GM23338 (cell line): Measurements from ENCODE around the gene PKP3.

Source experiments
- EZH2 ChIP-seq: fragments of 200-600 bp; sonication (generic); IDR thresholded peaks from one replicate; pipeline ENCODE4 v1.8.0; 2017; ENCODE audit warnings: antibody characterized with exemption, mild to moderate bottlenecking, low read depth; ENCODE audit not compliant: unreplicated experiment
- EZH2phosphoT487 ChIP-seq: fragments of 200-600 bp; sonication (generic); IDR thresholded peaks from one replicate; pipeline ENCODE4 v1.8.1; 2018; ENCODE audit warnings: antibody characterized with exemption; ENCODE audit not compliant: unreplicated experiment
- POLR2AphosphoS5 ChIP-seq: IDR thresholded peaks from 2 replicates; pipeline ENCODE4 v1.6.1; 2016; ENCODE audit warnings: antibody characterized with exemption, low read depth
- TF ChIP-seq, protein P1 (sequence below), 2 experiments: fragments of 200-600 bp in 1 of 2; sonication (generic) in 1 of 2; conservative IDR thresholded peaks; 2 replicates each; pipeline versions ENCODE4 v1.5.1 to v1.6.1; 2016 to 2017; ENCODE audit warnings: antibody characterized with exemption in 2 of 2, low read depth in 2 of 2, mild to moderate bottlenecking in 2 of 2, moderate library complexity in 1 of 2

DNA sequence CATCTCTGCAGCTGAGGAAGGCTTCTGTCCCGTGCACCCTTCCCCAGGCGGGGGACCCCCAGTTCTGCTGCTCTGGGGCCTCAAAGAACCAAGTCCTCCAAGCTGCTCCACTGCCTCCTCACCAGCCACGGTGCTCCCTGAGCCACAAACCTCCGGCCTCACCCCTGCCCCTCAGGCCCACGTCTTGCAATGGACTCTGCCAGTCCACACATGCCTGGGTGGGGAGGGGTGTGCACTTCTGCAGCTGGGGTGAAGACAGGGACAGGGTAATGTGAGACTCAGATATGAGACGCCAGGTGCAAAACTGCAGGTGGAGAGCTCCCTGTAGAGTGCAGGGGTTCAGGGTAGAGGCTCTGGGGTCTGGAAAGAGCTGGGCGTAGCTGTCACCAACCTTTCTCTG lies 52.9 kb downstream of the PKP3 start:
- TF ChIP-seq, protein P1, sequence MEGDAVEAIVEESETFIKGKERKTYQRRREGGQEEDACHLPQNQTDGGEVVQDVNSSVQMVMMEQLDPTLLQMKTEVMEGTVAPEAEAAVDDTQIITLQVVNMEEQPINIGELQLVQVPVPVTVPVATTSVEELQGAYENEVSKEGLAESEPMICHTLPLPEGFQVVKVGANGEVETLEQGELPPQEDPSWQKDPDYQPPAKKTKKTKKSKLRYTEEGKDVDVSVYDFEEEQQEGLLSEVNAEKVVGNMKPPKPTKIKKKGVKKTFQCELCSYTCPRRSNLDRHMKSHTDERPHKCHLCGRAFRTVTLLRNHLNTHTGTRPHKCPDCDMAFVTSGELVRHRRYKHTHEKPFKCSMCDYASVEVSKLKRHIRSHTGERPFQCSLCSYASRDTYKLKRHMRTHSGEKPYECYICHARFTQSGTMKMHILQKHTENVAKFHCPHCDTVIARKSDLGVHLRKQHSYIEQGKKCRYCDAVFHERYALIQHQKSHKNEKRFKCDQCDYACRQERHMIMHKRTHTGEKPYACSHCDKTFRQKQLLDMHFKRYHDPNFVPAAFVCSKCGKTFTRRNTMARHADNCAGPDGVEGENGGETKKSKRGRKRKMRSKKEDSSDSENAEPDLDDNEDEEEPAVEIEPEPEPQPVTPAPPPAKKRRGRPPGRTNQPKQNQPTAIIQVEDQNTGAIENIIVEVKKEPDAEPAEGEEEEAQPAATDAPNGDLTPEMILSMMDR (conservative IDR thresholded peaks at IDR 0.05; ENCODE audit: low read depth in 2 of 2) = no peak
- no peak for TF ChIP-seq EZH2
- no peak for TF ChIP-seq POLR2AphosphoS5
- no peak for TF ChIP-seq EZH2phosphoT487
